ENCODE results near the gene SH3TC1. TPM values are rescaled to one million over a fixed set of nuclear protein-coding genes. Genes with fewer than 3 reads are reported as not detected.
A peak's percentile ranks its signal among the peaks of the same experiment; 100 is the strongest.

Gene SH3TC1
- total and polyA plus RNA-seq, 12 donors, result 1.5 to 58.7 (median 22.0) TPM

- intact Hi-C loops (cut with DNase I), result no loop called here
- TF ChIP-seq CTCF (IDR thresholded peaks at IDR 0.05), result no peak
- TF ChIP-seq POLR2A (IDR thresholded peaks at IDR 0.05), result peak in 1 of 2 donors; percentile 12
- Histone ChIP-seq H3K4me1 (replicated peaks in 1 of 2) (peaks cover 17 to 30% of the 10 kb centered on the region in 2 donors), H3K27me3 (no peaks in the 10 kb centered on the region), H3K36me3 (replicated peaks in 1 of 2) (no peaks in the 10 kb centered on the region), H3K27ac (peak overlapping the region; percentile 57 to 94 (median 83)), H3K4me3 (no peak overlapping the region), H3K9me3 (replicated peaks in 1 of 3) (no peaks in the 10 kb centered on the region)
- DNase-seq, result peak; percentile 58 to 91 (median 81)
- 30 to 50% (median 42%) methylated on average over 14 to 23 of the region's 23 CpGs for WGBS, 4 donors
Measured at GRCh38 chr4:8191136-8191747, 7.8 kb upstream of the SH3TC1 start.

- Histone ChIP-seq H3K4me3 (no peak overlapping the region), H3K9me3 (replicated peaks in 1 of 3) (no peaks in the 10 kb centered on the region), H3K4me1 (replicated peaks in 1 of 2) (peaks cover 17 to 31% of the 10 kb centered on the region in 2 donors), H3K27me3 (no peaks in the 10 kb centered on the region), H3K27ac (peak overlapping the region in 3 of 5 donors; percentile 5 to 87 (median 18)), H3K36me3 (replicated peaks in 1 of 2) (no peaks in the 10 kb centered on the region)
- TF ChIP-seq CTCF (IDR thresholded peaks at IDR 0.05) (peak in 4 of 6 experiments; percentile 24 to 36 (median 29)), POLR2A (IDR thresholded peaks at IDR 0.05) (no peak)
- peak in 6 of 7 donors; percentile 49 to 82 (median 54) for DNase-seq
- 41 to 69% (median 49%) methylated on average over 18 of the region's 18 CpGs for WGBS, 4 donors
- intact Hi-C loops (cut with DNase I), result no loop called here
Measured at GRCh38 chr4:8192748-8193738, 6.0 kb upstream of the SH3TC1 start.

- Histone ChIP-seq H3K4me1 (replicated peaks in 1 of 2) (peaks cover 13 to 46% of the 10 kb centered on the region in 2 donors), H3K4me3 (no peak overlapping the region), H3K27me3 (no peaks in the 10 kb centered on the region), H3K9me3 (replicated peaks in 1 of 3) (no peaks in the 10 kb centered on the region), H3K36me3 (replicated peaks in 1 of 2) (no peaks in the 10 kb centered on the region), H3K27ac (no peak overlapping the region)
- no peak for DNase-seq
- no peak for TF ChIP-seq POLR2A (IDR thresholded peaks at IDR 0.05)
- no peak for TF ChIP-seq CTCF (IDR thresholded peaks at IDR 0.05)
- intact Hi-C loops (cut with DNase I), result no loop called here
- 81 to 84% (median 83%) methylated on average over 17 to 19 of the region's 19 CpGs for WGBS, 4 donors
Measured at GRCh38 chr4:8194306-8195242, 4.5 kb upstream of the SH3TC1 start.

All from adrenal gland (tissue), 12 donors.